Karpas-422 (cell line): ENCODE results near the gene PRKN. TPM values are rescaled to one million over a fixed set of nuclear protein-coding genes. Genes with fewer than 3 reads are reported as not detected.
A peak's percentile ranks its signal among the peaks of the same experiment; 100 is the strongest.

Experiments used
- DNase-seq: peaks from one replicate; pipeline ENCODE4 v3.0.0-alpha.2; 2015
- H2AFZ ChIP-seq: fragments of 200-600 bp; sonication (generic); 2 replicates; pipeline ENCODE4 v1.6.1; 2014; ENCODE audit warnings: antibody characterized with exemption, low read length, mixed read lengths
- H3K27ac ChIP-seq: fragments of 200-600 bp; sonication (generic); 2 replicates; pipeline ENCODE4 v1.5.1; 2014; ENCODE audit warnings: mild to moderate bottlenecking, low read length, moderate library complexity
- H3K27me3 ChIP-seq: fragments of 200-600 bp; sonication (generic); 2 replicates; pipeline ENCODE4 v1.6.1; 2014; ENCODE audit warnings: low read length, mixed read lengths
- H3K36me3 ChIP-seq: fragments of 200-600 bp; sonication (generic); 2 replicates; pipeline ENCODE4 v1.6.1; 2014; ENCODE audit warnings: low read length, mixed read lengths; ENCODE audit not compliant: insufficient read depth
- H3K4me1 ChIP-seq: fragments of 200-600 bp; sonication (generic); 2 replicates; pipeline ENCODE4 v1.6.1; 2014; ENCODE audit warnings: mild to moderate bottlenecking, low read length, mixed read lengths
- H3K4me2 ChIP-seq: fragments of 200-600 bp; sonication (generic); 2 replicates; pipeline ENCODE4 v1.6.1; 2014; ENCODE audit warnings: low read length, low read depth, mild to moderate bottlenecking; ENCODE audit not compliant: poor library complexity, severe bottlenecking
- H3K4me3 ChIP-seq: fragments of 200-600 bp; sonication (generic); 2 replicates; pipeline ENCODE4 v1.5.1; 2014; ENCODE audit warnings: mild to moderate bottlenecking, antibody characterized with exemption, low read length, mixed read lengths
- H3K79me2 ChIP-seq: fragments of 200-600 bp; sonication (generic); 2 replicates; pipeline ENCODE4 v1.6.1; 2014; ENCODE audit warnings: mild to moderate bottlenecking, low read length, mixed read lengths
- H3K9ac ChIP-seq: fragments of 200-600 bp; sonication (generic); 2 replicates; pipeline ENCODE4 v1.6.0; 2014; ENCODE audit warnings: low read length
- H3K9me2 ChIP-seq: fragments of 200-600 bp; sonication (generic), shearing (Covaris generic); replicated peaks from 2 replicates; pipeline ENCODE4 v1.6.0; 2014; ENCODE audit warnings: mild to moderate bottlenecking, low read length, moderate library complexity; ENCODE audit not compliant: insufficient read depth
- H3K9me3 ChIP-seq: fragments of 300-700, 200-600 bp; sonication (generic); 2 replicates; pipeline ENCODE4 v1.6.1; 2014; ENCODE audit warnings: low read length, mixed read lengths
- H4K20me1 ChIP-seq: fragments of 200-600 bp; sonication (generic); 2 replicates; pipeline ENCODE4 v1.6.1; 2014; ENCODE audit warnings: mild to moderate bottlenecking, antibody characterized with exemption, low read length, low read depth; ENCODE audit not compliant: insufficient read depth
- total RNA-seq: library from RNA; depleted of rRNA; stranded (reverse); fragments of >200 nt; shearing (Covaris generic); gene quantifications from 2 replicates; pipeline ENCODE4 v1.2.3, GENCODE V29; 2014; ENCODE audit warnings: low replicate concordance

PRKN gene
- total RNA-seq, 1 experiment from 2014 or later: not detected

DNA sequence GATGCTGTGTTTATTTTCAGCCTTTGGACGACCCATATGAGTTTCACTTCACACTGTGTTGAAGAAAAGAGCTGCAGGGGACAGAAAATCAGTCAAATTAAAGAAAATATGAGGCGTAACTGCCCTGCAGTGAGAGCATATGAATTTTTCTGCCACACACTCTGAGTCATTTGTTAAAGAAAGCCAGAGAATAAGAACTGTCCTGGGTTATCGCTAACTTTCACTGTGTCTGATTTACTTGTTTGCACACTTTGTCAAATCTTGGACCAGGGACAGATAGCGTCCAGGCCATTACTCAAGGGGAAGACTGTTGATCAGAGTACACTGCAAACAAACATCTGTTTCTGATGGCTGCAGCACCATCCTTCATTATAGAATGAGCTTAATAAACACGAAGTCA, 1326.9 kb downstream of the PRKN start:
- no peak for DNase-seq
- no peaks in the 10 kb centered on the region for H3K79me2 ChIP-seq
- no peak overlapping the region for H3K4me2 ChIP-seq
- no peak overlapping the region for H2AFZ ChIP-seq
- H3K27me3 ChIP-seq: no peaks in the 10 kb centered on the region
- no peaks in the 10 kb centered on the region for H3K36me3 ChIP-seq
- H3K9me2 ChIP-seq: no peaks in the 10 kb centered on the region
- H3K9ac ChIP-seq: no peak overlapping the region
- H3K4me1 ChIP-seq: no peaks in the 10 kb centered on the region
- H3K27ac ChIP-seq: no peak overlapping the region
- no peaks in the 10 kb centered on the region for H3K9me3 ChIP-seq
- no peaks in the 10 kb centered on the region for H4K20me1 ChIP-seq
- no peak overlapping the region for H3K4me3 ChIP-seq

DNA sequence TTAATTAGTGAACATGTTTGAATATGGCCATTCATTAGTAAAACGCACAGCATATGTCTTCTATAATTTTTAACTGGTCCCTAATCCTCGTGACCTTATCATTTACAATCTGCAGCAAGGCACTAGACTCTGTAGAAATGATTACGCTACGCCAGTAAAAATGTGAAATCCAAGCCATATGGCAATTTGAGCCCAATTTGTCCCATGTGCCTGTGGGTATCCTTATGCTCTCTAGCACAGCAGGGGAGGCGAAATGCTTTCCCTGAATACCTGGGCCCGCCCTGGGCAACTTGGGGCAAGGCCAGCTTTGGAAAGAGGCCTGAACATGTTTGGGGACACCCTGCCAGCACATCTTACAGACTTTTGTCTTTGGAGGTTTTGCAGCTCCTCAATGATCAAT, 1331.0 kb downstream of the PRKN start:
- Histone ChIP-seq H3K4me1 (peaks cover 7% of the 10 kb centered on the region), H3K27me3 (no peaks in the 10 kb centered on the region), H3K27ac (no peak overlapping the region), H3K79me2 (no peaks in the 10 kb centered on the region), H3K9me3 (no peaks in the 10 kb centered on the region), H3K9me2 (no peaks in the 10 kb centered on the region), H2AFZ (no peak overlapping the region), H3K4me3 (no peak overlapping the region), H3K4me2 (no peak overlapping the region), H4K20me1 (no peaks in the 10 kb centered on the region), H3K9ac (no peak overlapping the region), H3K36me3 (no peaks in the 10 kb centered on the region)
- no peak for DNase-seq

DNA sequence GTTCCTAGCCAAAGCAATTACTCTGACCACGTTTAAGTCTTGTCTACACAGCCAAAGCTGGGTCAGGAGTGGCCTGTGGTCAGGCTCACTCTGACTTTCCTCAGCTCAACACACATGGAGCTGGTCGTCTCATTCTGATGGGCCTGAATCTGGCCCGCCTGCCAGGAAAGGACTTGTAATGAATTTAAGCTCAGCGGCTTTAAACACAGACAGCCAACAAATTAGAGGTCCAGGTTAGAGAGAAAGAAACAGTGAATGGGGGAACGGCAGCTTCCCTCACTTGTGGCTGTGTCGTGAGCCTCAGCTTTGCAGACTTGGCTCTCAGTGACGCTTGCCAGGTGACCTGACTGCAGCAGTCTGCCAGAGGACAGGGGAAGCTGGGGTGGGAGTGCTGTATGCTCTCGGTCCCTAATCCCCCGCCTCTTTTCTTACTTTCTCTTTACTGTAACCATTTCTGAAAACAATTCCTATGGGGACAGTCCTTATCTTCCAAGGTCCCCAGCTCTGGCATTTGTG, 1331.8 kb downstream of the PRKN start:
- no peak overlapping the region for H2AFZ ChIP-seq

DNA sequence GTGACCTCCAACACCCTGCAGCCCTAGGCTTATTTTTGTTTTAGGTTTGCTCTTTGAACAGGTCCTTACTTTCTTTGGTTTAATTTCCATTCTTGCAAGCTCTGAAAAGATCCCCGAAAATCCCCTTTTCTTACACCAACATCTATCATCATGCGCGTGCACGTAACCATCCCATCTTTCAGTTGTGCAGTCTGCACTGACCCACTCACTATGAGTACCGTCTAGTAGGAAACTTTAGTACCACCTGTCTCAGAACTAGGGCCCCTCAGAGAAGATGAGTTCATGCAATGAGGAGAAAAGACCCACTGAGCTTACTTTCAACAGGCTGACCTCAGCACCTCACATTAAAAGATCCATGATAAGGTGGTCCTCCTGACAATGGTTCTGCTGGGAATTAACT, 1333.1 kb downstream of the PRKN start:
- no peak overlapping the region for H3K9ac ChIP-seq
- no peaks in the 10 kb centered on the region for H3K9me3 ChIP-seq
- H3K27me3 ChIP-seq: no peaks in the 10 kb centered on the region
- H3K27ac ChIP-seq: no peak overlapping the region
- H3K9me2 ChIP-seq: no peaks in the 10 kb centered on the region
- no peaks in the 10 kb centered on the region for H3K36me3 ChIP-seq
- H3K4me3 ChIP-seq: no peak overlapping the region
- peaks cover 11% of the 10 kb centered on the region for H3K4me1 ChIP-seq
- DNase-seq: no peak
- H3K4me2 ChIP-seq: peak overlapping the region; percentile 61
- no peaks in the 10 kb centered on the region for H3K79me2 ChIP-seq
- no peaks in the 10 kb centered on the region for H4K20me1 ChIP-seq
- no peak overlapping the region for H2AFZ ChIP-seq

More for the DNA sequence above, 1331.8 kb downstream of the PRKN start:
- Histone ChIP-seq H4K20me1 (no peaks in the 10 kb centered on the region), H3K27ac (no peak overlapping the region), H3K4me1 (peaks cover 7% of the 10 kb centered on the region), H3K9me2 (no peaks in the 10 kb centered on the region), H3K79me2 (no peaks in the 10 kb centered on the region), H3K27me3 (no peaks in the 10 kb centered on the region), H3K36me3 (no peaks in the 10 kb centered on the region), H3K4me2 (no peak overlapping the region), H3K4me3 (no peak overlapping the region), H3K9me3 (no peaks in the 10 kb centered on the region), H3K9ac (no peak overlapping the region)
- no peak for DNase-seq

DNA sequence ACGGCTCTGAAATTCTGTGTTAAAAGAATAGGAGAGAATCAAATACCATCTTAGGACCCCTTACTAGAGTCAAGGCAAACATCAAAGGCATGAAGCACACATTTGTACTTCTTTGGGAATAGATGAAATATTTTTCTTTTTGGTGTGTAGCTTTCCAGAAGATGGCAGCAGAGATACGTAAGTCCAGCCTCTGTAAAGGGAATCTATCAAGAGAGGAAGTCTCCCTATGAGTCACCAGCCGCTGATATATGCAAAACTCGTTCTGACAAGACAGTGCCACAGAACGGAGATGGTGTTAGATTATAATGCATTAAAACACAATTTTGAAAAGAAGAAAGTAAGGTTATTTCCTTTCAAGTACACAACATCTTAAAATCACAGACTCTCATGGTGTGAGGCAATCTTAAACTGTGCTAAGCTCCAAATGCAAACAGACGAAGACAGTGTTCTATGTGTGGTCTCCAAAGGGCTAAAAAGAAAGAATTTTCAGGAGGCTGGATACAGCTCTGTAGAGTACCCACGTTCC, 1333.7 kb downstream of the PRKN start:
- H2AFZ ChIP-seq: no peak overlapping the region
- H3K9ac ChIP-seq: no peak overlapping the region
- H3K4me3 ChIP-seq: no peak overlapping the region
- no peaks in the 10 kb centered on the region for H4K20me1 ChIP-seq
- H3K79me2 ChIP-seq: no peaks in the 10 kb centered on the region
- H3K36me3 ChIP-seq: no peaks in the 10 kb centered on the region
- H3K4me2 ChIP-seq: peak overlapping the region; percentile 61
- no peak overlapping the region for H3K27ac ChIP-seq
- peaks cover 11% of the 10 kb centered on the region for H3K4me1 ChIP-seq
- DNase-seq: peak; percentile 90
- no peaks in the 10 kb centered on the region for H3K27me3 ChIP-seq
- H3K9me3 ChIP-seq: no peaks in the 10 kb centered on the region
- H3K9me2 ChIP-seq: no peaks in the 10 kb centered on the region

DNA sequence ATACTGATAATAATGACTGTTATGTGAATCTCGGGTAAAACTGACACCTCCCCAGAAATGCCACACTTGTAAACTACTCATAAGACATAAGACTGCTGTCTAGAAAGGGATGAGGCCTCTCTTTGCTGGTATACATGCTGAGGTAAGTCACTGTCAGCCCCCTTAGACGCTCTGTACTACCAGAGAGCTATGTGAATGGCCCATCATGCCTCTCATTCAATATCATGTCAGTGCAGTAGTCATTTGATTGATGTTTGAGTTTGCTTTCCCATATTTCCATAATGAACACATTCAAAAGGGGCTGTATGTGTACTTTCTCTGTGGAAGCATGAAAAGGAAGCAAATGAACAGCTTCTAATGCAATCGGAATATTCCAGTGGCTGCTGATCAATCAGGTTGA, 1334.3 kb downstream of the PRKN start:
- no peak overlapping the region for H3K27ac ChIP-seq
- peaks cover 11% of the 10 kb centered on the region for H3K4me1 ChIP-seq
- no peaks in the 10 kb centered on the region for H3K27me3 ChIP-seq
- H3K79me2 ChIP-seq: no peaks in the 10 kb centered on the region
- H3K9me3 ChIP-seq: no peaks in the 10 kb centered on the region
- no peaks in the 10 kb centered on the region for H3K9me2 ChIP-seq
- no peaks in the 10 kb centered on the region for H3K36me3 ChIP-seq
- no peak overlapping the region for H2AFZ ChIP-seq
- no peak overlapping the region for H3K4me3 ChIP-seq
- H4K20me1 ChIP-seq: no peaks in the 10 kb centered on the region
- no peak for DNase-seq
- H3K9ac ChIP-seq: no peak overlapping the region
- no peak overlapping the region for H3K4me2 ChIP-seq

DNA sequence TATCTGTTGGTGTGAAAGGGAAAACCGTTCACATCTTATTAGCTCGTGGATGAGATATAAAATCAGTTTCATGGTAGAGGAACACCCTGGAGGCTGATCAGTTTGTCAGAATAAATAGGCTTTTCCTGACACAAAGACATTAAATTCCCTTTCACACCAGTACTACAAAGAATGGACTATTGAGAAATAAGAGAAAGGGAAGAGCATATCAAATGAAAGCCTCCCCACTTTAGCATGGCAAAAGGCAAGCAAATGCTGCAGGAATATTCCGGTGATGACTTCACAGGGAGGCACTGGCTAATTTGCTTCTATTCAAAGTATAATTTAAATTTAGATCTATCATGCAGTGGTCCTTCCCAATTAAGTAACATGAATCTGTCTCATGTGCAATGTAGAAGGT, 1337.8 kb downstream of the PRKN start:
- no peak for DNase-seq
- H3K27me3 ChIP-seq: no peaks in the 10 kb centered on the region
- no peak overlapping the region for H3K4me2 ChIP-seq
- no peak overlapping the region for H2AFZ ChIP-seq
- no peaks in the 10 kb centered on the region for H3K79me2 ChIP-seq
- H3K27ac ChIP-seq: no peak overlapping the region
- peaks cover 11% of the 10 kb centered on the region for H3K4me1 ChIP-seq
- no peaks in the 10 kb centered on the region for H4K20me1 ChIP-seq
- H3K4me3 ChIP-seq: no peak overlapping the region
- H3K9ac ChIP-seq: no peak overlapping the region
- no peaks in the 10 kb centered on the region for H3K36me3 ChIP-seq
- H3K9me3 ChIP-seq: no peaks in the 10 kb centered on the region
- no peaks in the 10 kb centered on the region for H3K9me2 ChIP-seq

DNA sequence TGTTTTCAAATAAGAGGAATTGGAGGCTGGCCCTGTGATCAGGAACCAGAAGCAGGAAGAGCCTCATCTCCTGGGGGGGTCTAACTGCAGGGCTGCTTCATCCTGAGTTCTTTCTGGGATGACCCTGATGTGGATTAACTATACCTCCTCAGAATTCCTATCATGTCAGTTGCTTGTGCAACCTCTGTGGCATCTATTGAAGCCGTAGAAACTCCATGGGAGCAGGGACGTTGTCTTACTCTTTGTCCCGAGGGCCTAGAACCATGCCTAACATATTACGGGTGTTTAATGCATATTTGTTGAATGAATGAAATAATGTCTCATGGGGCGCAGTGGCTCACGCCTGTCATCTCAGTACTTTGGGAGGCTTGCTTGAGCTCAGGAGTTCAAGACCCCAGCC, 1343.6 kb downstream of the PRKN start:
- DNase-seq: no peak
- no peaks in the 10 kb centered on the region for H4K20me1 ChIP-seq
- H3K27me3 ChIP-seq: no peaks in the 10 kb centered on the region
- H3K79me2 ChIP-seq: no peaks in the 10 kb centered on the region
- no peak overlapping the region for H3K9ac ChIP-seq
- H3K4me3 ChIP-seq: no peak overlapping the region
- no peak overlapping the region for H3K27ac ChIP-seq
- H2AFZ ChIP-seq: no peak overlapping the region
- no peaks in the 10 kb centered on the region for H3K36me3 ChIP-seq
- H3K4me1 ChIP-seq: no peaks in the 10 kb centered on the region
- H3K4me2 ChIP-seq: no peak overlapping the region
- no peaks in the 10 kb centered on the region for H3K9me3 ChIP-seq
- H3K9me2 ChIP-seq: no peaks in the 10 kb centered on the region
